Adrenal gland (tissue), 5 donors: ENCODE results near the gene NRP1.

Experiments used
- CTCF ChIP-seq, 6 experiments: fragments of 450-650 bp in 4 of 6; fragments of 200-600 bp in 2 of 6; sonication (generic) in 1 of 6; IDR thresholded peaks; 1 replicate in 5 of 6; 2 replicates in 1 of 6; pipeline versions ENCODE4 v1.5.1 to v1.8.0; 2016 to 2021; ENCODE audit warnings: antibody characterized with exemption in 6 of 6, mild to moderate bottlenecking in 2 of 6, moderate library complexity in 1 of 6
- POLR2A ChIP-seq, 2 donors: fragments of 450-650 bp; IDR thresholded peaks; one replicate each; pipeline ENCODE4 v1.6.1; 2017; ENCODE audit warnings: antibody characterized with exemption in 2 of 2, mild to moderate bottlenecking in 2 of 2, moderate library complexity in 1 of 2
- donor health status: DM: no; HTN: no; CAD: no.

DNA sequence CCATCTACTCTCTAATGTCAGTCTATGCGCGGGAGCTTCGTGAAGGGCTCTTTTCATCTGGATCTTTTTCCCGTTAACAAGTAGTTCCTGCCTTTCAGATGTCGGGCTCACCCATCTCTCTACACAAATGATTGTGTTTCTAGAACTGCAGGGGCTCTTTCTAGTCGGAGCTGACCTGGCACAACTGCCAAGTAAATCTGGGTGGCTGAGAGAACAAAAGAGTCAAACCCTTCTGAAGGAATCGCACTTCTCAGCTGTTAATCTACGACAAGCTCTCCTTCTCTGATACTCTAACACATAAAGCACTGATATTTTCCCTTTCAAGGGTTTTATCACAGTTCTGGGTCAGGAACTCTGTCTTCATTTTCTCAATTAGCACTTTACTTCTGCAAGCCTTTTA, 144.7 kb downstream of the NRP1 start:
- TF ChIP-seq CTCF (IDR thresholded peaks at IDR 0.05) (no peak), POLR2A (IDR thresholded peaks at IDR 0.05) (no peak)
